ENCODE results near the gene SOBP.
"Not testable (repeated sequence)": the region's sequence is repeated elsewhere in the genome, so short reads cannot be mapped to it uniquely, and the experiment has no call there.

The SOBP gene

GRCh38 chr6:107524626-107525025 lies 34.7 kb downstream of the SOBP start:
- no peak for DNase-seq

GRCh38 chr6:107531868-107532267 lies 42.0 kb downstream of the SOBP start:
- DNase-seq: no peak

GRCh38 chr6:107532706-107533105 lies 42.8 kb downstream of the SOBP start:
- DNase-seq: no peak

- DNase-seq: no peak
Measured at GRCh38 chr6:107533415-107534059, 43.6 kb downstream of the SOBP start.

- DNase-seq: no peak
Measured at GRCh38 chr6:107534571-107535141, 44.7 kb downstream of the SOBP start.

- no peak for DNase-seq
Measured at GRCh38 chr6:107535626-107536025, 45.7 kb downstream of the SOBP start.

- DNase-seq: no peak
Measured at GRCh38 chr6:107536180-107536961, 46.5 kb downstream of the SOBP start.

- DNase-seq: no peak
Measured at GRCh38 chr6:107537559-107537958, 47.6 kb downstream of the SOBP start.

- DNase-seq: no peak
Measured at GRCh38 chr6:107538856-107539387, 49.0 kb downstream of the SOBP start.

- DNase-seq: no peak
Measured at GRCh38 chr6:107539409-107539808, 49.5 kb downstream of the SOBP start.

GRCh38 chr6:107539849-107540464 lies 50.0 kb downstream of the SOBP start:
- no peak for DNase-seq

- no peak for DNase-seq
Measured at GRCh38 chr6:107540465-107540857, 50.5 kb downstream of the SOBP start.

GRCh38 chr6:107542192-107542668 lies 52.3 kb downstream of the SOBP start:
- DNase-seq: no peak

- DNase-seq: no peak
Measured at GRCh38 chr6:107543088-107543487, 53.2 kb downstream of the SOBP start.

GRCh38 chr6:107543567-107543966 lies 53.6 kb downstream of the SOBP start:
- DNase-seq: no peak

- no peak for DNase-seq
Measured at GRCh38 chr6:107545763-107546162, 55.8 kb downstream of the SOBP start.

- no peak for DNase-seq
Measured at GRCh38 chr6:107546691-107547450, 57.0 kb downstream of the SOBP start.

- no peak for DNase-seq
Measured at GRCh38 chr6:107547451-107547840, 57.5 kb downstream of the SOBP start.

- no peak for DNase-seq
Measured at GRCh38 chr6:107550241-107550840, 60.4 kb downstream of the SOBP start.

- DNase-seq: no peak
Measured at GRCh38 chr6:107550906-107551305, 61.0 kb downstream of the SOBP start.

GRCh38 chr6:107553121-107553520 lies 63.2 kb downstream of the SOBP start:
- not testable (repeated sequence) for DNase-seq

- no peak for DNase-seq
Measured at GRCh38 chr6:107554326-107554725, 64.4 kb downstream of the SOBP start.
